SK-N-SH (cell line): ENCODE data around the gene ZMAT2.

Experiments
- EZH2phosphoT487 ChIP-seq: fragments of 200-600 bp; sonication (generic); IDR thresholded peaks from 2 replicates; pipeline ENCODE4 v1.6.1; 2017; ENCODE audit warnings: low read depth, mixed run types, mild to moderate bottlenecking, antibody characterized with exemption, moderate library complexity, borderline replicate concordance
- GATA2 ChIP-seq: sonication (generic); formaldehyde crosslinking; IDR thresholded peaks from 2 replicates; pipeline ENCODE4 v1.5.0; 2020; ENCODE audit warnings: mild to moderate bottlenecking, missing genetic modification reagents
- JUND ChIP-seq: IDR thresholded peaks from 2 replicates; pipeline ENCODE4 v1.4.0; 2012
- MEF2A ChIP-seq: IDR thresholded peaks from 2 replicates; pipeline ENCODE4 v1.4.0; 2012; ENCODE audit warnings: low read depth, borderline replicate concordance
- MXI1 ChIP-seq: IDR thresholded peaks from 2 replicates; pipeline ENCODE4 v1.6.1; 2012; ENCODE audit warnings: mild to moderate bottlenecking, low read depth, low read length, improper control_type of control experiment
- POLR2AphosphoS5 ChIP-seq: IDR thresholded peaks from 2 replicates; pipeline ENCODE4 v1.6.1; 2012; ENCODE audit warnings: low read depth, low read length
- RAD21 ChIP-seq: IDR thresholded peaks from 2 replicates; pipeline ENCODE4 v1.6.1; 2012; ENCODE audit warnings: mild to moderate bottlenecking, low read length
- RFX5 ChIP-seq: IDR thresholded peaks from 2 replicates; pipeline ENCODE4 v1.6.1; 2012; ENCODE audit warnings: mild to moderate bottlenecking, improper control_type of control experiment, low read length
- TEAD4 ChIP-seq: IDR thresholded peaks from 2 replicates; pipeline ENCODE4 v1.4.0; 2012; ENCODE audit warnings: mild to moderate bottlenecking, borderline replicate concordance; ENCODE audit not compliant: insufficient read depth
- TF ChIP-seq, protein P1 (sequence below): fragments of 200-600 bp; sonication (generic); IDR thresholded peaks from 2 replicates; pipeline ENCODE4 v1.6.1; 2017; ENCODE audit warnings: antibody characterized with exemption, mild to moderate bottlenecking, moderate library complexity
- TF ChIP-seq, protein P2 (sequence below): IDR thresholded peaks from 2 replicates; pipeline ENCODE4 v1.4.0; 2012; ENCODE audit warnings: low read depth

DNA sequence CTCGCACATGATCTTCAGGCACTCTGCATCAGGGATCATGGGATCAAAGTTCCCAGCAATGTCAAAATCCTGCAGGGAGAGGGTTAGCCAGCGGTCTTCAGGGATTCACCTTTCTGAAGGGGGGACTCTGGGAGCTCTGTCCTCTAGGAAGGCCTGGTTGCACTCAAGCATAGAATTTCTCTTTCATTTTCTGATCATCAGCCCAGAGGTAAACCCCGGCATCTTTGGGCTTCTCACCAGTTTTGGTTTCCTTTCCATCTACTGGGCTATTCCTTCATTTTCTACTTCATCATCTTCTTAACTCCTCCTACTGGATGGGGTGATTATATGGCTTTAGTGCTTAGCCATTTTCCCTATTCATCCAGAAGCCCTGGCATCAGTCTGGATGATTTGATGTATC is 22.3 kb upstream of the ZMAT2 start:
- TF ChIP-seq, protein P1, sequence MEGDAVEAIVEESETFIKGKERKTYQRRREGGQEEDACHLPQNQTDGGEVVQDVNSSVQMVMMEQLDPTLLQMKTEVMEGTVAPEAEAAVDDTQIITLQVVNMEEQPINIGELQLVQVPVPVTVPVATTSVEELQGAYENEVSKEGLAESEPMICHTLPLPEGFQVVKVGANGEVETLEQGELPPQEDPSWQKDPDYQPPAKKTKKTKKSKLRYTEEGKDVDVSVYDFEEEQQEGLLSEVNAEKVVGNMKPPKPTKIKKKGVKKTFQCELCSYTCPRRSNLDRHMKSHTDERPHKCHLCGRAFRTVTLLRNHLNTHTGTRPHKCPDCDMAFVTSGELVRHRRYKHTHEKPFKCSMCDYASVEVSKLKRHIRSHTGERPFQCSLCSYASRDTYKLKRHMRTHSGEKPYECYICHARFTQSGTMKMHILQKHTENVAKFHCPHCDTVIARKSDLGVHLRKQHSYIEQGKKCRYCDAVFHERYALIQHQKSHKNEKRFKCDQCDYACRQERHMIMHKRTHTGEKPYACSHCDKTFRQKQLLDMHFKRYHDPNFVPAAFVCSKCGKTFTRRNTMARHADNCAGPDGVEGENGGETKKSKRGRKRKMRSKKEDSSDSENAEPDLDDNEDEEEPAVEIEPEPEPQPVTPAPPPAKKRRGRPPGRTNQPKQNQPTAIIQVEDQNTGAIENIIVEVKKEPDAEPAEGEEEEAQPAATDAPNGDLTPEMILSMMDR = no peak
- TF ChIP-seq GATA2 (CRISPR knock-in tag) (no peak), MEF2A (no peak), RAD21 (no peak), POLR2AphosphoS5 (no peak), JUND (no peak), TEAD4 (no peak), RFX5 (no peak), EZH2phosphoT487 (no peak), MXI1 (no peak)
- TF ChIP-seq, protein P2, sequence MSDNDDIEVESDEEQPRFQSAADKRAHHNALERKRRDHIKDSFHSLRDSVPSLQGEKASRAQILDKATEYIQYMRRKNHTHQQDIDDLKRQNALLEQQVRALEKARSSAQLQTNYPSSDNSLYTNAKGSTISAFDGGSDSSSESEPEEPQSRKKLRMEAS = no peak
